CD14-positive monocyte (primary cell): ENCODE measurements around the gene ZSCAN5B. TPM values are rescaled to one million over a fixed set of nuclear protein-coding genes. Genes with fewer than 3 reads are reported as not detected.

Experiments
- DNase-seq, 3 donors: peaks; one replicate each; pipeline ENCODE4 v3.0.0-alpha.2; 2011 to 2022
- H2AFZ ChIP-seq: 2 replicates; pipeline ENCODE4 v1.6.0; 2012; ENCODE audit warnings: mild to moderate bottlenecking, low read depth, low read length, inconsistent platforms; ENCODE audit not compliant: insufficient read depth, poor library complexity, severe bottlenecking
- H3K27ac ChIP-seq, 2 donors: 1 replicate in 1 of 2; 2 replicates in 1 of 2; pipeline ENCODE4 v1.5.1; 2012 to 2013; ENCODE audit warnings: low read length in 2 of 2, control low read depth in 1 of 2, inconsistent platforms in 1 of 2, low read depth in 1 of 2, mild to moderate bottlenecking in 1 of 2
- H3K27me3 ChIP-seq, 2 donors: one replicate each; pipeline versions ENCODE4 v1.6.0 to v1.6.1; 2011 to 2013; ENCODE audit warnings: low read length in 2 of 2; ENCODE audit not compliant: control insufficient read depth in 2 of 2, insufficient read depth in 2 of 2
- H3K36me3 ChIP-seq, 2 donors: replicated peaks in 1 of 2; 1 replicate in 1 of 2; 2 replicates in 1 of 2; pipeline versions ENCODE4 v1.5.1 to v1.6.1; 2012 to 2013; ENCODE audit warnings: low read length in 2 of 2, control low read depth in 1 of 2, inconsistent platforms in 1 of 2, mild to moderate bottlenecking in 1 of 2; ENCODE audit not compliant: insufficient read depth in 2 of 2, control insufficient read depth in 1 of 2
- H3K4me1 ChIP-seq, 2 donors: 1 replicate in 1 of 2; 2 replicates in 1 of 2; pipeline versions ENCODE4 v1.5.1 to v1.6.1; 2012 to 2013; ENCODE audit warnings: low read length in 2 of 2, control low read depth in 1 of 2, inconsistent platforms in 1 of 2, mild to moderate bottlenecking in 1 of 2, moderate library complexity in 1 of 2; ENCODE audit not compliant: insufficient read depth in 2 of 2, control insufficient read depth in 1 of 2
- H3K4me2 ChIP-seq: replicated peaks from 2 replicates; pipeline ENCODE3; 2012; ENCODE audit warnings: low read length, moderate library complexity, mild to moderate bottlenecking; ENCODE audit not compliant: poor library complexity, severe bottlenecking; ENCODE audit errors: extremely low read depth
- H3K4me3 ChIP-seq, 3 experiments: fragments of 200-600 bp in 1 of 3; sonication (generic) in 1 of 3; replicated peaks in 1 of 3; 1 replicate in 2 of 3; 2 replicates in 1 of 3; pipeline ENCODE4 v1.5.1; 2011 to 2013; ENCODE audit warnings: low read length in 3 of 3, mild to moderate bottlenecking in 3 of 3, control low read depth in 2 of 3, low read depth in 2 of 3, inconsistent platforms in 1 of 3, moderate library complexity in 1 of 3
- H3K79me2 ChIP-seq: 2 replicates; pipeline ENCODE4 v1.6.0; 2012; ENCODE audit warnings: mild to moderate bottlenecking, control low read depth, inconsistent platforms, low read length, moderate library complexity; ENCODE audit not compliant: insufficient read depth
- H3K9ac ChIP-seq: 2 replicates; pipeline ENCODE4 v1.6.0; 2017; ENCODE audit warnings: low read length, mild to moderate bottlenecking; ENCODE audit not compliant: insufficient read depth, poor library complexity, severe bottlenecking
- H3K9me3 ChIP-seq, 2 donors: replicated peaks in 1 of 2; 1 replicate in 1 of 2; 2 replicates in 1 of 2; pipeline versions ENCODE4 v1.5.1 to v1.6.1; 2012 to 2013; ENCODE audit warnings: low read length in 2 of 2, control low read depth in 1 of 2; ENCODE audit not compliant: control insufficient read depth in 1 of 2, insufficient read depth in 1 of 2
- H4K20me1 ChIP-seq: 2 replicates; pipeline ENCODE4 v1.6.0; 2012; ENCODE audit warnings: mild to moderate bottlenecking, low read length, control low read depth, moderate library complexity; ENCODE audit not compliant: insufficient read depth
- H3K27ac Mint-ChIP-seq, 7 donors: one replicate each; pipeline ENCODE4 v1.8.0; 2020; ENCODE audit warnings: mild to moderate bottlenecking in 7 of 7, mixed read lengths in 7 of 7, moderate library complexity in 6 of 7, inconsistent platforms in 2 of 7
- H3K27me3 Mint-ChIP-seq, 3 donors: one replicate each; pipeline ENCODE4 v1.8.0; 2021 to 2022; ENCODE audit warnings: low read depth in 3 of 3, mild to moderate bottlenecking in 3 of 3, mixed read lengths in 3 of 3, moderate library complexity in 3 of 3, inconsistent platforms in 1 of 3
- H3K36me3 Mint-ChIP-seq, 2 donors: one replicate each; pipeline ENCODE4 v1.8.0; 2020; ENCODE audit warnings: mixed read lengths in 2 of 2, inconsistent platforms in 1 of 2, mild to moderate bottlenecking in 1 of 2
- H3K4me1 Mint-ChIP-seq: one replicate; pipeline ENCODE4 v1.8.0; 2020; ENCODE audit warnings: mild to moderate bottlenecking, mixed read lengths
- H3K4me3 Mint-ChIP-seq, 2 donors: one replicate each; pipeline ENCODE4 v1.8.0; 2020; ENCODE audit warnings: mild to moderate bottlenecking in 2 of 2, mixed read lengths in 2 of 2, moderate library complexity in 1 of 2
- H3K9me3 Mint-ChIP-seq, 7 donors: one replicate each; pipeline ENCODE4 v1.8.0; 2020 to 2022; ENCODE audit warnings: mixed read lengths in 7 of 7, mild to moderate bottlenecking in 6 of 7, moderate library complexity in 6 of 7, inconsistent platforms in 2 of 7
- WGBS: methylation state at CpG from one replicate; pipeline ENCODE4 v1.1.5; 2013; ENCODE audit warnings: missing lambda C conversion rate; ENCODE audit not compliant: insufficient coverage; 5-methylcytosine and 5-hydroxymethylcytosine counted together
- intact Hi-C, 2 donors: fragments of 100-400 bp; cut with micrococcal nuclease; formaldehyde crosslinking; loops; one replicate each; pipeline versions ENCODE4 v1.15.0 to v1.15.1; 2023
- polyA plus RNA-seq, 3 donors: library from polyadenylated mRNA; depleted of rRNA in 1 of 3; unstranded in 2 of 3; stranded (reverse) in 1 of 3; fragments of 300-500 nt in 2 of 3; fragments of >200 nt in 1 of 3; fragmentation: Illumina TruSeq in 2 of 3; gene quantifications; 1 replicate in 2 of 3; 2 replicates in 1 of 3; pipeline ENCODE4 v1.2.3, GENCODE V29; 2012 to 2021
- TF ChIP-seq, protein P1 (sequence below): fragments of 200-600 bp; IDR thresholded peaks from one replicate; pipeline ENCODE4 v1.8.0; 2022; ENCODE audit warnings: antibody characterized with exemption, mild to moderate bottlenecking

Gene ZSCAN5B
- polyA plus RNA-seq, 3 donors: not detected

DNA sequence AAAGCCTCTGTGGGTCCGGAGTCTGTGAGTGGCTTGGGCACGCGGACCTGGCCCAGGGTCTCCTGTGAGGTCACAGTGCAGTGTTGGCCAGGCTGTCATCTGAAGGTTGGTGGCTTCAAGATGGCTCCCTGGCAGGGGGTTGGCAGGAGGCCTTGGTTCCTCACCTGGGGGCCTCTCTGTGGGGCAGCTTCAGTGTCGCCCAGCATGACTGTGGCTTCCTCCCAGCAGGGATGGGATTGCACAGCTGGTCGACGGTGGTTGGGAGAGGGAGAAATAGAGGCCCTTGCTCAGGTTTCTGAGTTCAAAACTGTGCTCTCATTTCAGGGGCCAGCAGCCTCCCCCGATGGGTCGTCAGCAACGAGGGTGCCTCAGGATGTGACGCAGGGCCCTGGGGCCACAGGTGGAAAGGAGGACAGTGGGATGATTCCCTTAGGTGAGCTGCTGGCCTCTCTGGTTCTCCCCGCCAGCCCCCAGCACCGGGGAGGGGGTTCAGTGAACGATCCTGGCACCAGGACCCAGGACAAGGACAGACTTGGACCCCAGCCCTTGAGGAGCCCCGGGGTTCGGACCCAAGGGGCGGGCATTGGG lies 39.3 kb downstream of the ZSCAN5B start:
- peak overlapping the region in 1 of 7 donors; percentile 16 for H3K27ac Mint-ChIP-seq

DNA sequence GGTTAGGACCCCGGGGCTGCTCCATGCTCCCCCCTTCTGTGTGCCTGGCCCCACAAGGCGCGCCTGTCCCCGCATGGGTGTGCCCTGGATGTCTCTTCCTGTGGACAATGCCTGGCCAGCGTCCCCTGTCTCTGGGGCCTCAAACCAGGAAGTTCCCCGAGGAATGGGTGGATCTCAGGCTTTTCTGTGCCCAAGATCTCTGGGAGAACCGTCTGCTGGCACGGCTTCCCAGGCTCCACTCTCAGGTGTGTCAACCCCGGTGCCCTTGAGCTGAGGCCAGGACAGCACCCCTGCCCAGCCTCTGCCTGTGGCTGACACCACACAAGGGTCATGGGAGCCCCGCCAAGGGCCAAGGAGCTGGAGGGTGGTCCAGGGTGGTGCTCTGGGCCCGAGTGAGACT lies 40.8 kb downstream of the ZSCAN5B start:
- H3K9ac ChIP-seq: no peak overlapping the region
- 95% methylated on average over 11 of the region's 11 CpGs for WGBS
- no peaks in the 10 kb centered on the region for H3K79me2 ChIP-seq
- intact Hi-C loops: loop anchor here in 1 of 2 donors (10.0 kb wide), 1 partner anchor 52 kb away; no protein-coding TSS in a partner anchor
- Mint-ChIP-seq H3K9me3 (peaks cover 0 to 6% (median 0%) of the 10 kb centered on the region in 7 donors), H3K4me1 (no peaks in the 10 kb centered on the region), H3K4me3 (no peak overlapping the region), H3K27me3 (no peaks in the 10 kb centered on the region), H3K27ac (no peak overlapping the region), H3K36me3 (peaks cover 26 to 29% of the 10 kb centered on the region in 2 donors)
- no peaks in the 10 kb centered on the region for H3K4me1 ChIP-seq
- TF ChIP-seq, protein P1, sequence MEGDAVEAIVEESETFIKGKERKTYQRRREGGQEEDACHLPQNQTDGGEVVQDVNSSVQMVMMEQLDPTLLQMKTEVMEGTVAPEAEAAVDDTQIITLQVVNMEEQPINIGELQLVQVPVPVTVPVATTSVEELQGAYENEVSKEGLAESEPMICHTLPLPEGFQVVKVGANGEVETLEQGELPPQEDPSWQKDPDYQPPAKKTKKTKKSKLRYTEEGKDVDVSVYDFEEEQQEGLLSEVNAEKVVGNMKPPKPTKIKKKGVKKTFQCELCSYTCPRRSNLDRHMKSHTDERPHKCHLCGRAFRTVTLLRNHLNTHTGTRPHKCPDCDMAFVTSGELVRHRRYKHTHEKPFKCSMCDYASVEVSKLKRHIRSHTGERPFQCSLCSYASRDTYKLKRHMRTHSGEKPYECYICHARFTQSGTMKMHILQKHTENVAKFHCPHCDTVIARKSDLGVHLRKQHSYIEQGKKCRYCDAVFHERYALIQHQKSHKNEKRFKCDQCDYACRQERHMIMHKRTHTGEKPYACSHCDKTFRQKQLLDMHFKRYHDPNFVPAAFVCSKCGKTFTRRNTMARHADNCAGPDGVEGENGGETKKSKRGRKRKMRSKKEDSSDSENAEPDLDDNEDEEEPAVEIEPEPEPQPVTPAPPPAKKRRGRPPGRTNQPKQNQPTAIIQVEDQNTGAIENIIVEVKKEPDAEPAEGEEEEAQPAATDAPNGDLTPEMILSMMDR: no peak
- no peak overlapping the region for H2AFZ ChIP-seq
- H3K27me3 ChIP-seq: no peaks in the 10 kb centered on the region
- no peak overlapping the region for H3K4me2 ChIP-seq
- no peak for DNase-seq
- H3K27ac ChIP-seq: no peak overlapping the region
- H3K9me3 ChIP-seq: no peaks in the 10 kb centered on the region
- H3K4me3 ChIP-seq: no peak overlapping the region
- peaks cover 2 to 27% of the 10 kb centered on the region in 2 donors for H3K36me3 ChIP-seq
- no peaks in the 10 kb centered on the region for H4K20me1 ChIP-seq

More for the DNA sequence above, 39.3 kb downstream of the ZSCAN5B start:
- no peaks in the 10 kb centered on the region for H3K79me2 ChIP-seq
- H3K4me2 ChIP-seq: no peak overlapping the region
- no peaks in the 10 kb centered on the region for H3K9me3 ChIP-seq
- Mint-ChIP-seq H3K36me3 (peaks cover 26% of the 10 kb centered on the region in 2 donors), H3K27me3 (no peaks in the 10 kb centered on the region), H3K9me3 (peaks cover 0 to 6% (median 0%) of the 10 kb centered on the region in 7 donors), H3K4me3 (no peak overlapping the region), H3K4me1 (peaks cover 5% of the 10 kb centered on the region)
- H3K36me3 ChIP-seq: peaks cover 2 to 27% of the 10 kb centered on the region in 2 donors
- H3K9ac ChIP-seq: no peak overlapping the region
- no peak overlapping the region for H2AFZ ChIP-seq
- TF ChIP-seq, protein P1: no peak
- 90% methylated on average over 11 of the region's 16 CpGs for WGBS
- no peaks in the 10 kb centered on the region for H3K27me3 ChIP-seq
- H3K4me3 ChIP-seq: no peak overlapping the region
- intact Hi-C loops: loop anchor here in 1 of 2 donors (10.0 kb wide), 1 partner anchor 53 kb away; no protein-coding TSS in a partner anchor
- no peaks in the 10 kb centered on the region for H3K4me1 ChIP-seq
- H4K20me1 ChIP-seq: no peaks in the 10 kb centered on the region
- no peak overlapping the region for H3K27ac ChIP-seq
- DNase-seq: no peak
